GM19025 (cell line): ENCODE results near the gene THEMIS2.
A peak's percentile ranks its signal among the peaks of the same experiment; 100 is the strongest.
"Not testable (repeated sequence)": the region's sequence is repeated elsewhere in the genome, so short reads cannot be mapped to it uniquely, and the experiment has no call there.

ENCODE experiments used
- ATAC-seq: cut with Tn5 transposase; IDR thresholded peaks from one replicate; pipeline ENCODE4 v1.9.1; 2021; ENCODE audit warnings: mild to moderate bottlenecking, low read depth, moderate library complexity; ENCODE audit not compliant: unreplicated experiment

Gene THEMIS2

GRCh38 chr1:27862671-27863537, 9.4 kb upstream of the THEMIS2 start:
- no peak for ATAC-seq

GRCh38 chr1:27863538-27863915, 8.8 kb upstream of the THEMIS2 start:
- ATAC-seq = no peak

DNA sequence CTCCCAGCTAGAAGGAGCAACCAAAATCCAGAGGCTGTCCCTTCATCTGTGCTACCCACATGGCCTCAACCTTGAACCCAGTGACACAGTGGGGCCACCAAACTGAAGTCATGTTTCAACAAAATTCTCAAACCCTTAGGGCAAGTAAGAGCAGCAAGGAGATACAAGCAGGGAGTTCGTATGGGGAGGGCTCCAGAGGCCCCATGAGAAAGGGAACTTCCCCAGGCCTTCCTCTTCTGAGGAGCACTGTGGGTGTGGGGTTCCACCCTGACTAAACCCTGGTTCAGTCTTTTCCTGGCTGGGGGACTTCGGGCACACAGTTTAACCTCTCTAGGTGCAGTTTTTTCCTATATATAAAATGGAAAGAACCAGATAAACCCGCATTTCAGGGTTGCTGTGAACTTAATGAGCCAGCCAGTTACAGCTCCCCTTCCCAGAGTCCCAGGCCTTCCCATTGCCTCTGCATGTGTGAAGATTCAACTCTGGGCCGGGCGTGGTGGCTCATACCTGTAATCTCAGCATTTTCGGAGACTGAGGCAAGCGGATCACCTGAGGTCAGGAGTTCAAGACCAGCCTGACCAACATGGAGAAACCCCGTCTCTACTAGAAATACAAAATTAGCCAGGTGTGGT, 8.0 kb upstream of the THEMIS2 start:
- no peak for ATAC-seq

GRCh38 chr1:27865821-27866220, 6.5 kb upstream of the THEMIS2 start:
- no peak for ATAC-seq

GRCh38 chr1:27868556-27868931, 3.8 kb upstream of the THEMIS2 start:
- ATAC-seq = no peak

GRCh38 chr1:27868932-27869718, 3.2 kb upstream of the THEMIS2 start:
- no peak for ATAC-seq

GRCh38 chr1:27869719-27870085, 2.6 kb upstream of the THEMIS2 start:
- no peak for ATAC-seq

DNA sequence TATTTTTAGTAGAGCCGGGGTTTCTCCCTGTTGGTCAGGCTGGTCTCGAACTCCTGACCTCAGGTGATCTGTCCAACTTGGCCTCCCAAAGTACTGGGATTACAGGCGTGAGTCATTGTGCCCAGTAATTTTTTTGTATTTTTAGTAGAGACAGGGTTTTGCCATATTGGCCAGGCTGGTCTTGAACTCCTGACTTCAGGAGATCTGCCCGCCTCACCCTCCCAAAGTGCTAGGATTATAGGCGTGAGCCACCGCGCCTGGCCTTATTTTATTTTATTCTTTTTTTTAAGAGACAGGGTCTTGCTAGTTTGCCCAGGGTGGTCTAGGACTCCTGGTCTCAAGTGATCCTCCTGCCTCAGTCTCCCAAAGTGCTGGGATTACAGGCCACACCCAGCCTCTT, 1.3 kb upstream of the THEMIS2 start:
- not testable (repeated sequence) for ATAC-seq

DNA sequence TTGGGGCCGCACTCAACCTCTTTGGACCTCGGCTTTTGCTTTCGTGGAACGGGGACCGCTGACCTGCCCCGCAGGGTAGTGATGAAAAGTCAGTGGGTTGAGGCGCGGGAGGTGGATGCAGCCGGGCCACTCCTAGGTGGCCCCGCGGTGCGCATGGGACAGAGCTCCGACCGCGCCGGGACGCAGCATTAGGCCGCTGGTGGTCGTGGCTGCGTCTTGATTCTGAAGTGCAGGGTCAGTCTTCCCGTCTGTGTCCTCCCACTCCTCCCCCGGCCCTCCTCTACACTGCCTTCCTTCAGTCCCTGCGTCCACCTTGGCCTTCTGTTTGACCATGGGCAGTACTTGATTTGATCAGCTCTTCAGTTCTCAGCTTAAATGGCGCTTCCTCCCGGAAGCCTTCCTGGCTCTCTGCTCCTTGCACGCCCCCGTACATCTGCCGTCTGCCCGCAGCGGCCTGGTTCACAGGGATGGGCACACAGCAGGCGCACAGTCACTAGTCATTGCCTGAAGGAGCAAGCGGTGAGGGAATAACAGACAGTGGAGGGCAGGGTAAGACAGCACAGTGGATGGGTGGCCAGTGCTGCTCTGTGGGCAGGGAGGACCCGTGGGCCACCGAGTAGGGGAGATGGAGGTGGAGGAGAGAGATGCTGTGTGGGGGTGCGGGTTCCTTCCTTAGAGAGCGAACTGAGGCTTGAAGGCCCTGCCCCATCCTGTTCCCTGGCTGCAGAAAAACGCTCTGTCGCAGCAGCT, 633 bp downstream of the THEMIS2 start:
- ATAC-seq = no peak

- no peak for ATAC-seq
These were observed 1.5 kb downstream of the THEMIS2 start for GRCh38 chr1:27873671-27874384.

- no peak for ATAC-seq
These were observed 4.2 kb downstream of the THEMIS2 start for GRCh38 chr1:27876341-27877114.

GRCh38 chr1:27877115-27877416, 4.7 kb downstream of the THEMIS2 start:
- ATAC-seq = no peak

DNA sequence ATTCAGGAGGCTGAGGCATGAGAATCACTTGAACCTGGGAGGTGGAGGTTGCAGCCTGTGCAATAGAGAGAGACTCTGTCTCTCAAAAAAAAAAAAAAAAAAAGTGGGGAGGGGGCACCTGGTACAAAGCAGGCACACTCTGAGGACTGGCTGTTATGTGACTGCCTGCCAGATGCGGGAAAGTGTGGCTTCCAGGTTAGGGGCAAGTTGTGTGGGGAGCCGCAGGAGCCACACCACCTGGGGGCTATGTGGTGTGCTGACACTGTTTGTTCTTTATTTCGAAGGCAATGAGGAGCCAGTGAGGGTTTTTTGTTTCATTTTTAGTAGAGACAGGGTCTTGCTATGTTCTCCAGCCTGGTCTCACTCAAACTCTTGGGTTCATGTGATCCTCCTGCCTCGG, 5.7 kb downstream of the THEMIS2 start:
- no peak for ATAC-seq

DNA sequence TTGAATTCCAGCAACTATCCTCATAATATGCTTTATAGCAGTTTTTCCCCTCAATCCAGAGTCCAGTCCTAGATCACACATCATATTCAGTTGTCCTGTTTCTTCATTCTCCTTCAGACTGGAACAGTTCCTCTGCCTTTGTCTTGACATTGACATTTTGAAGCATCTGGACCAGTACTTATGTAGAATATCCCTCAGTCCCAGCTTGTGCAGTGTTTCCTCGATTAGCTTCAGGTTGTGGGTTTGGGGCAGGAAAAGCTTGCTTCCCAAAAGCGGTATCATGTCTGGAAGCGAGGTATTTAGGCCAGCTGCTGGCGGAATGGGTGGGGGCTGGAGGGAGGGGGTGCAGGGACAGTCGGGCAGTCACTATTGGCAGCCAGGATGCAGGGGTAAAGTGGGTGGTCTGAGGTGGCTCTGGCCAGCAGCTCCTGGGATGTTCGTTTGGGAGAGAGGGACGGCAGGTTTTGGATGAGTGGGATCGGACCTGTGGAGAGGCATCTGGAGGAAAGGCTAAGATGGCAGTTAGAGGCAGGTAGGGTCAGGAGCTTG, 6.5 kb downstream of the THEMIS2 start:
- ATAC-seq = no peak

GRCh38 chr1:27879374-27880082, 7.2 kb downstream of the THEMIS2 start:
- ATAC-seq = no peak

DNA sequence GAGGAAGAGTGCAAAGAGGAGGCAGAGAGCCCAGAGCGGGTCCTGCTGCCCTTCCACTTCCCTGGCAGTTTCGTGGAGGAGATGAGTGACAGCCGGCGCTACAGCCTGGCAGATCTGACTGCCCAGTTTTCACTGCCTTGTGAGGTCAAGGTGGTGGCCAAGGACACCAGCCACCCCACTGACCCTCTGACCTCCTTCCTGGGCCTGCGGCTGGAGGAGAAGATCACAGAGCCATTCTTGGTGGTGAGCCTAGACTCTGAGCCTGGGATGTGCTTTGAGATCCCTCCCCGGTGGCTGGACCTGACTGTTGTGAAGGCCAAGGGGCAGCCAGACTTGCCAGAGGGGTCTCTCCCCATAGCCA, 10.2 kb downstream of the THEMIS2 start:
- no peak for ATAC-seq

DNA sequence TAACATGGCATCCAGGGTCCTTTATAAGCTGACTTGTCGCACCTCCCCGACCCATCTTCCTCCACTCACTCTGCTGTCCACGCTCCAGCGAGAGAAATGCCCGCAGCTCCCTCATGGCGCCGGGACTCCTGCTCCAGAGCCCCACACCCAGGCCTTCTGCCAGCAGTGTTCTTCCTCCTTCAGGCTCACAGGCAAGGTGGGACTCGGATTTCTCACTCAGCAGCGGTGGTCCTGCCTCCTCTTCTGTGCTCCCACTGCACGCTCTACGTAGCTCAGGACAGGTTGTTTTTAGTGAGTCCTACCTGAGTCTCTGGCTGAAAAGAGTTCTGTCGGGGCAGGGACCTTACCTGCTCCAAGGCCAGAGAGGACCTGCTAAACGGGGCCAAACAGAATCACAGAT, 11.2 kb downstream of the THEMIS2 start:
- no peak for ATAC-seq

DNA sequence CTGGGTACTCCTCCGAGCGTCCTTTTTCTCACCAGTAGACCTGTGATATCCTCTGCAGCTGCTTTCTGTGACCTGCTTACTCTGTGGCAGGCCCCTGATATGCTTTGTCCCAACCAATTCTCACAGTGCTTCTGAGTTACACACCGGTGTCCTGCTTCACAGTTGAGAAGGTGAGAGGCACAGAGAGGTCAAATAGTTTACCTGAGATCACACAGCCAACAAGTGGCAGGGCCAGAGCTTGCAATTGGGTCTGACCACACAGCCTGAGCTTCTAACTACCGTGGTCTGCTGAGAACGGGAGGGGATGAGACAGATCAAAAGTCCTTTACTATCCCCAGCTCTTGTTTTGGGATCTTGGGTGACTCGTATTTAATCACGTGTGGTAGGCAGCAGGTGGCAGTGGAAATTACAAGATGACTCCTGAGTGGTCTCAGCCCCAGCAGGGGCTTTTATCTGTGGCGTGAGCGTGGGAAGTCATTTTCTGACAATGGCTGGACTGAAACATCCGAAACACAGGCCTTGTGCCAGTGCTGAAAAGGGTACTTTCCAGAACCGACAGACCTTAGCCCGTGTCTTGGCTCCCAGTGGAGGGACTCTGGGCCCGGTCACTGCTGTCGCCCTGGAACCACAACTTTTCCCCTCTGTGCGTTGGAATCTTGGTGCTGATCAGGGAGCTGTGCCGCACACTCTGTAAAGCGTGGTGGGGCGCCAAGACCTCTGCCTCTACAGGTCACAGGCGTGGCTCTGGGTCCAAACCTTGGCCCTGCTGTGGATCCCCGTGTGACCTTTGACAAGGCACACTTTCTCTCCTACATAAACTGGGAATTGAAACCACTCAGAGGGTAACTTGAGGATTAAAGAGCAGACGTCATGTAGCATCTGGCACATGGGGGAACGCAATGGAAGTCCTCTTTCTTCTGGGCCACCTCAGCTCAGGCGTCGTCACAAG, 11.9 kb downstream of the THEMIS2 start:
- ATAC-seq = peak; percentile 59
